ENCODE measurements around the gene CDH18.
"Not testable (repeated sequence)": the region's sequence is repeated elsewhere in the genome, so short reads cannot be mapped to it uniquely, and the experiment has no call there.

The CDH18 gene

GRCh38 chr5:19855031-19855430, 133.0 kb downstream of the CDH18 start:
- DNase-seq = no peak

- DNase-seq = no peak
Measured at GRCh38 chr5:19853616-19854240, 134.3 kb downstream of the CDH18 start.

- no peak for DNase-seq
Measured at GRCh38 chr5:19837536-19838174, 150.3 kb downstream of the CDH18 start.

GRCh38 chr5:19835442-19835841, 152.6 kb downstream of the CDH18 start:
- DNase-seq = no peak

- not testable (repeated sequence) for DNase-seq
Measured at GRCh38 chr5:19812720-19813119, 175.3 kb downstream of the CDH18 start.

GRCh38 chr5:19806756-19807155, 181.2 kb downstream of the CDH18 start:
- no peak for DNase-seq

GRCh38 chr5:19802686-19803085, 185.3 kb downstream of the CDH18 start:
- DNase-seq = no peak

GRCh38 chr5:19795218-19795617, 192.8 kb downstream of the CDH18 start:
- no peak for DNase-seq

- DNase-seq = no peak
Measured at GRCh38 chr5:19790829-19791466, 197.1 kb downstream of the CDH18 start.

- DNase-seq = no peak
Measured at GRCh38 chr5:19782566-19782965, 205.4 kb downstream of the CDH18 start.

- no peak for DNase-seq
Measured at GRCh38 chr5:19777363-19777762, 210.6 kb downstream of the CDH18 start.

GRCh38 chr5:19776886-19777285, 211.1 kb downstream of the CDH18 start:
- DNase-seq = not testable (repeated sequence)

GRCh38 chr5:19771174-19771835, 216.7 kb downstream of the CDH18 start:
- DNase-seq = no peak

GRCh38 chr5:19770396-19770795, 217.6 kb downstream of the CDH18 start:
- DNase-seq = no peak

- no peak for DNase-seq
Measured at GRCh38 chr5:19767987-19768386, 220.0 kb downstream of the CDH18 start.

- no peak for DNase-seq
Measured at GRCh38 chr5:19753579-19753978, 234.4 kb downstream of the CDH18 start.

- no peak for DNase-seq
Measured at GRCh38 chr5:19751326-19751725, 236.7 kb downstream of the CDH18 start.

GRCh38 chr5:19745247-19745646, 242.8 kb downstream of the CDH18 start:
- no peak for DNase-seq

GRCh38 chr5:19739671-19740070, 248.3 kb downstream of the CDH18 start:
- no peak for DNase-seq

GRCh38 chr5:19734776-19735175, 253.2 kb downstream of the CDH18 start:
- peak; percentile 80 for DNase-seq

GRCh38 chr5:19733612-19734495, 254.1 kb downstream of the CDH18 start:
- DNase-seq = no peak

GRCh38 chr5:19728571-19728970, 259.4 kb downstream of the CDH18 start:
- DNase-seq = no peak

- DNase-seq = no peak
Measured at GRCh38 chr5:19719109-19719508, 268.9 kb downstream of the CDH18 start.

Data from NCI-H510A treated with DMSO at 0.1 percent for 48 hours (cell line).